ENCODE data around the gene RIMS3.

Gene RIMS3

DNA sequence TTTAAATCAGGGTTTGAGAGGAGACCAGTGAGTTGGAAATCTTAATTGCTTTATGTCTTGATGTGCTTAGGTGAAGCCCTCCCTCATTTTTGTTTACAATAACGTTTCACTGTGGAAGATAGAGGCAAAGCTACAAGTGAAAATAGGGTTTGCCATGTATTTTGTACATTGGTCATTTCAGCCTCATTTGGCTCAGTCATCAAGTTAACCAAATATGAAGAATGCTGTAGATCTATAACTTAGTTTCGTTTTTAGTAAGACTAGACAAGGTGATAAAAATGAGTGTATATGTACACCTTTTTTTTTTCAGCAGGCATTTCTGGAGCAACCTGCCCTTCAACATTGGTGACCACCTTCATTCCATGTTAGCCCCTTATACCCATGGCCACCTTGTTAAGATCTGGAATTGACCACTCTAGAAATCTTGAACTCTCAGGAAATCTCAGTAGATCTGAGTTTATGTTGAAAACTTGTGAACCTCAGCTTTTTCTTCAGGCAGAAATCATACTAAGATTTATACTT, 28.9 kb upstream of the RIMS3 start:
- TF ChIP-seq TAF1 (IDR thresholded peaks at IDR 0.05; ENCODE audit: borderline replicate concordance, insufficient read depth, low read length) (no peak), POLR2AphosphoS5 (IDR thresholded peaks at IDR 0.05; ENCODE audit: low read depth, low read length) (no peak), FOXP2 (optimal IDR thresholded peaks at IDR 0.05; ENCODE audit: borderline replicate concordance, extremely low read depth, extremely low read length, insufficient read depth) (no peak), SIN3A (IDR thresholded peaks at IDR 0.05; ENCODE audit: borderline replicate concordance, insufficient read depth, low read length) (no peak)
- TF ChIP-seq, protein P1, sequence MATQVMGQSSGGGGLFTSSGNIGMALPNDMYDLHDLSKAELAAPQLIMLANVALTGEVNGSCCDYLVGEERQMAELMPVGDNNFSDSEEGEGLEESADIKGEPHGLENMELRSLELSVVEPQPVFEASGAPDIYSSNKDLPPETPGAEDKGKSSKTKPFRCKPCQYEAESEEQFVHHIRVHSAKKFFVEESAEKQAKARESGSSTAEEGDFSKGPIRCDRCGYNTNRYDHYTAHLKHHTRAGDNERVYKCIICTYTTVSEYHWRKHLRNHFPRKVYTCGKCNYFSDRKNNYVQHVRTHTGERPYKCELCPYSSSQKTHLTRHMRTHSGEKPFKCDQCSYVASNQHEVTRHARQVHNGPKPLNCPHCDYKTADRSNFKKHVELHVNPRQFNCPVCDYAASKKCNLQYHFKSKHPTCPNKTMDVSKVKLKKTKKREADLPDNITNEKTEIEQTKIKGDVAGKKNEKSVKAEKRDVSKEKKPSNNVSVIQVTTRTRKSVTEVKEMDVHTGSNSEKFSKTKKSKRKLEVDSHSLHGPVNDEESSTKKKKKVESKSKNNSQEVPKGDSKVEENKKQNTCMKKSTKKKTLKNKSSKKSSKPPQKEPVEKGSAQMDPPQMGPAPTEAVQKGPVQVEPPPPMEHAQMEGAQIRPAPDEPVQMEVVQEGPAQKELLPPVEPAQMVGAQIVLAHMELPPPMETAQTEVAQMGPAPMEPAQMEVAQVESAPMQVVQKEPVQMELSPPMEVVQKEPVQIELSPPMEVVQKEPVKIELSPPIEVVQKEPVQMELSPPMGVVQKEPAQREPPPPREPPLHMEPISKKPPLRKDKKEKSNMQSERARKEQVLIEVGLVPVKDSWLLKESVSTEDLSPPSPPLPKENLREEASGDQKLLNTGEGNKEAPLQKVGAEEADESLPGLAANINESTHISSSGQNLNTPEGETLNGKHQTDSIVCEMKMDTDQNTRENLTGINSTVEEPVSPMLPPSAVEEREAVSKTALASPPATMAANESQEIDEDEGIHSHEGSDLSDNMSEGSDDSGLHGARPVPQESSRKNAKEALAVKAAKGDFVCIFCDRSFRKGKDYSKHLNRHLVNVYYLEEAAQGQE (IDR thresholded peaks at IDR 0.05; ENCODE audit: insufficient read depth in 1 of 2, low read depth in 2 of 2, low read length in 2 of 2) = no peak

DNA sequence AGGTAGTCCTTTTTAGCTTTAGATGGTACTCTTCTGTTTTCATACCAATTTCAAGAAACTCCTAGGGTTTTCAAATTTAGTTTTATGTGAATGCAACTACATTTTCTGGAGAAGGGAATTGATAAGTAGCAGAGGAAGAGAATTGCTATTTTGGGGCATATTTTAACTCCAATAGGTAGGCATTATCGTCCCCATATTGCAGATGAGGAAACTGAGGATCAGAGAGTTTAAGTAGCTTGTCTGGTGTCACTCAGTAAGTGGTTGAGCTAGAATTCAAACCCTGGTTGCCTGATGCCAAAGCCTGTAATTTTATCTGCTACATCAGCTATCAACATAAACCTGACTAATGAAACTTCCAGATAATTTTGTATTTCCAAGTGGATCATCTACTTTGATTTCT, 27.9 kb upstream of the RIMS3 start:
- TF ChIP-seq POLR2AphosphoS5 (IDR thresholded peaks at IDR 0.05; ENCODE audit: low read depth, low read length) = no peak

DNA sequence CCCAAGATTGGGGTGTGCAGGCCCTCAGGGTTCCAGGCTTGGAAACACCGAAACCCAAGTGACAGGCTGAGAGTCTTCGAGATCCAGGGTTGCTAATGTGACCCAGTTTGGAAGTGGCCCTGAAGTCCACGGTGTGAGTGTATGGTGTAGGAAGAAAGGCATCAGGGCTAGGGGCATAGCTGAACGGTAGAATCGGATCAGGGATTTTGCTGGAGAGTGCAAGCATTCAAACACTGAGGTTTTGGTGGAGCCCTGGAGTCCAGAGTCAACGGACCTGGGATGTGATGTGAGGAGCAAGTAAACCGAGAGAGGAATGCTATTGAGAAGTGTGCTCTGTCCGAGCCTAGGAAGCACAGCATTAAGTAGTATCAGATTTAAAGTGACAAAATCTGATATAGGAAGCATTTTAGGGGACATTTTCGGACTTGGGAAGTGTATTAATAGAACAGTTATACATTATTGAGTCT, 27.0 kb upstream of the RIMS3 start:
- no peak for TF ChIP-seq FOXP2 (optimal IDR thresholded peaks at IDR 0.05; ENCODE audit: borderline replicate concordance, extremely low read depth, extremely low read length, insufficient read depth)
- TF ChIP-seq TAF1 (IDR thresholded peaks at IDR 0.05; ENCODE audit: borderline replicate concordance, insufficient read depth, low read length) = no peak
- TF ChIP-seq SIN3A (IDR thresholded peaks at IDR 0.05; ENCODE audit: borderline replicate concordance, insufficient read depth, low read length) = no peak

DNA sequence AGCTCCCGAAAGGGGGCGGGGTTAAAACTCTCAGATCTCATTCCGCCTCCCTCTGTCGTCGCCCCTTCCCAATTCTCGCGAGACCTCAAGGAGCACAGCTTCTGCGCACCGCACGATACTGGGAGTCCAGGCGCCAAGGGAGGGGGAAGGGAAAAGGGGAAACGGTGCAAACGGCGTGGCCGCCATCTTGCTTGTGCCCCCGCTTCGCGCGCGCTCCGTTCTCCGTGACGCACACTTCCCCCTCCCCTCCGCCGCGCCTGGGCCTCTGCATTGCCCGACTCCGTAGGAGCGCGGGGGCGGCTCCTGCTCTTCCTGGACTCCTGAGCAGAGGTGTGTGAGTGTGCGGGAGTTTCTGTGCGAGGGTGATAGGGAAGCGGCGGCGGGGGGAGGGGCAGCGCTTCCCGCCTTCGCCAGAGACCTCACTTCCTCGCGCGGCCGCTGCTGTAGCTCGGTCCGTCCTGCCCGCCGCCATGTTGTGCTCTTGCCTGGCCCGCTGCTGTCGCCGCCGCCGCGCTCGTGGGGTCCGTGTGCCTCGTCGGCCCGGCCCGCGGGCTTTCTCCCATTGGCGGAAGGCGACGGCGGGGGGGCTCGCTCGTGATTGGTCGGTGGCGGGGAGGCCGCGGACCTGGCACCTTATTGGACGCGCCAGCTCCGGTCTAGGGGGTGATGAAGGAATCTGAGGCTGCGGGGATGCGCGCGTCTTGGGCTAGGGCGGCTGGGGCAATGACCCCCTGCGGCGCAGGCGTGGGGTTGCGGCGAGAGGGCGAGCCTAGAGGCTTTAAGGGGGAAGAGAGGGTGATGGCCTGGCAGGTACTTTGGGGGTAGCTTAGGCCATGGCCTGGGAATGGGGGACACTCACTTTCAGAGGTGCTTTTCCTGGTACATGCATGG, 26.3 kb upstream of the RIMS3 start, which contains the start of gene NFYC:
Gene NFYC, plus strand, starts transcription at position 167 of the 891 bp plus-strand sequence. CDS start 47,140 bp downstream, outside the sequence.
- TF ChIP-seq, protein P1 (IDR thresholded peaks at IDR 0.05; ENCODE audit: insufficient read depth in 1 of 2, low read depth in 2 of 2, low read length in 2 of 2) = peak in 1 of 2 experiments; percentile 19; a peak in 1 of 4 replicates
- TF ChIP-seq POLR2AphosphoS5 (IDR thresholded peaks at IDR 0.05; ENCODE audit: low read depth, low read length) = peak; percentile 73
- peak; percentile 57; the same call in 1 of the 2 replicates for TF ChIP-seq SIN3A (IDR thresholded peaks at IDR 0.05; ENCODE audit: borderline replicate concordance, insufficient read depth, low read length)
- no peak for TF ChIP-seq FOXP2 (optimal IDR thresholded peaks at IDR 0.05; ENCODE audit: borderline replicate concordance, extremely low read depth, extremely low read length, insufficient read depth)
- TF ChIP-seq TAF1 (IDR thresholded peaks at IDR 0.05; ENCODE audit: borderline replicate concordance, insufficient read depth, low read length) = peak; percentile 24; the same call in 1 of the 2 replicates

DNA sequence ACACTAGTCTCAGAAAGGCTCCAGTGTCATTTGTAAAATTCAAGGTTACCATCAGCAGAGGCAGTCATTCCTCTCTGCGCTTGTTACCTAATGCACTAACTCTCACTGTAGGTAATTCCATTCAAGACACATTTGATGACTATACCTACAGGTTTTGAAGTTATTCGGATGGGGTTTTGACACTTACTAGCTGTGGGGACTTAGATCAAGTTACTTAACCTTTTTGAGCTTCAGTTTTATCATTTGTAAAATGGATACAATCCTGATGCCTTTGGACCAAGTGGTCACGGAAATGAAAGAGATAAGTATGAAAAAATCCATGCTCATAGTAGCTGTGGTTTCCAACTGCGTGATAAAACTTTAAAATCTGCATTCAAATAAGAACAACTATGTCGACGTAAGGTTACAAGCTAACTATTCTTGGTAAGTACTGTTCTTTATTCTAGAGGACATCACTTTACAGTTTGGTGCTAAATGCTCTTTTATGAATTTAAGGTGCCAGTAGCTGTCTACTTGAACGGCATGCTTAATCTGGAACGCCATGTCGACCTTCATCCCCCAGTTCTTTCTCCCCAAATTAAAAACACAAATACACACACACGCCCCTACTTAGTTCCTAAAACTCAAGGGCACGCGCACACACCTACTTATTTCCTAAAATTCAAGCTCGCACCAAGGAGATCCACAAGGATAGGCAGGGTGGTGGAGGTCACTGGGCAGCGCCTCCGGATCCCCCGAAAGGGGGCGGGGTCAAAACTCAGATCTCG, 25.5 kb upstream of the RIMS3 start:
- TF ChIP-seq POLR2AphosphoS5 (IDR thresholded peaks at IDR 0.05; ENCODE audit: low read depth, low read length) = no peak
- no peak for TF ChIP-seq SIN3A (IDR thresholded peaks at IDR 0.05; ENCODE audit: borderline replicate concordance, insufficient read depth, low read length)
- TF ChIP-seq, protein P1 (IDR thresholded peaks at IDR 0.05; ENCODE audit: insufficient read depth in 1 of 2, low read depth in 2 of 2, low read length in 2 of 2) = no peak
- no peak for TF ChIP-seq TAF1 (IDR thresholded peaks at IDR 0.05; ENCODE audit: borderline replicate concordance, insufficient read depth, low read length)
- no peak for TF ChIP-seq FOXP2 (optimal IDR thresholded peaks at IDR 0.05; ENCODE audit: borderline replicate concordance, extremely low read depth, extremely low read length, insufficient read depth)
